NAMALWA (cell line): Measurements from ENCODE around the gene TECTA.
A peak's percentile ranks its signal among the peaks of the same experiment; 100 is the strongest.
"Not testable (repeated sequence)": the region's sequence is repeated elsewhere in the genome, so short reads cannot be mapped to it uniquely, and the experiment has no call there.

Experiments
- DNase-seq: peaks from one replicate; pipeline ENCODE4 v3.0.0-alpha.2; 2015; ENCODE audit warnings: low spot score

The TECTA gene

GRCh38 chr11:121095561-121095960 lies 5.5 kb upstream of the TECTA start:
- no peak for DNase-seq

- DNase-seq: no peak
Measured at GRCh38 chr11:121099364-121099763, 1.7 kb upstream of the TECTA start.

GRCh38 chr11:121099885-121100284 lies 1.2 kb upstream of the TECTA start:
- no peak for DNase-seq

- peak; percentile 25 for DNase-seq
Measured at GRCh38 chr11:121104312-121104762, 3.3 kb downstream of the TECTA start.

- no peak for DNase-seq
Measured at GRCh38 chr11:121105063-121105480, 4.0 kb downstream of the TECTA start.

GRCh38 chr11:121105481-121106195 lies 4.6 kb downstream of the TECTA start:
- DNase-seq: peak; percentile 11

GRCh38 chr11:121106812-121107211 lies 5.8 kb downstream of the TECTA start:
- DNase-seq: no peak

GRCh38 chr11:121108413-121108812 lies 7.4 kb downstream of the TECTA start:
- no peak for DNase-seq

- DNase-seq: no peak
Measured at GRCh38 chr11:121109471-121109870, 8.4 kb downstream of the TECTA start.

- DNase-seq: no peak
Measured at GRCh38 chr11:121109916-121110586, 9.0 kb downstream of the TECTA start.

GRCh38 chr11:121110871-121111724 lies 10.1 kb downstream of the TECTA start:
- no peak for DNase-seq

GRCh38 chr11:121112498-121113455 lies 11.7 kb downstream of the TECTA start:
- DNase-seq: peak; percentile 66

- no peak for DNase-seq
Measured at GRCh38 chr11:121113611-121114010, 12.6 kb downstream of the TECTA start.

GRCh38 chr11:121115024-121115423 lies 14.0 kb downstream of the TECTA start:
- DNase-seq: not testable (repeated sequence)

- no peak for DNase-seq
Measured at GRCh38 chr11:121117788-121118187, 16.7 kb downstream of the TECTA start.

- DNase-seq: peak; percentile 27
Measured at GRCh38 chr11:121119440-121119839, 18.4 kb downstream of the TECTA start.

GRCh38 chr11:121122328-121122727 lies 21.3 kb downstream of the TECTA start:
- no peak for DNase-seq

GRCh38 chr11:121123496-121124069 lies 22.5 kb downstream of the TECTA start:
- no peak for DNase-seq

- no peak for DNase-seq
Measured at GRCh38 chr11:121127809-121128208, 26.8 kb downstream of the TECTA start.

- no peak for DNase-seq
Measured at GRCh38 chr11:121129362-121130340, 28.6 kb downstream of the TECTA start.
